ENCODE results near the gene GSTA3.

- TF ChIP-seq CTCF (conservative IDR thresholded peaks at IDR 0.05 in 1 of 2, IDR thresholded peaks at IDR 0.05 in 1 of 2; ENCODE audit: low read depth in 1 of 2, low read length in 2 of 2) (no peak), EZH2 (IDR thresholded peaks at IDR 0.05; ENCODE audit: low read length, missing control alignments) (no peak)
Observed at GRCh38 chr6:52881662-52881995, 27.9 kb downstream of the GSTA3 start.
